GM12865 (cell line): Measurements from ENCODE around the gene P3H2.

Experiments used
- DNase-seq: peaks from one replicate; pipeline ENCODE4 v3.0.0; 2010; ENCODE audit warnings: low read depth
- H3K4me3 ChIP-seq: 2 replicates; pipeline ENCODE4 v1.5.1; 2011; ENCODE audit warnings: mild to moderate bottlenecking, low read depth, low read length, control low read depth
- CTCF ChIP-seq: IDR thresholded peaks from 2 replicates; pipeline ENCODE4 v1.5.1; 2011; ENCODE audit warnings: low read length, control low read depth, low read depth, inconsistent platforms; ENCODE audit not compliant: insufficient read depth; ENCODE audit errors: missing control alignments

P3H2 gene

DNA sequence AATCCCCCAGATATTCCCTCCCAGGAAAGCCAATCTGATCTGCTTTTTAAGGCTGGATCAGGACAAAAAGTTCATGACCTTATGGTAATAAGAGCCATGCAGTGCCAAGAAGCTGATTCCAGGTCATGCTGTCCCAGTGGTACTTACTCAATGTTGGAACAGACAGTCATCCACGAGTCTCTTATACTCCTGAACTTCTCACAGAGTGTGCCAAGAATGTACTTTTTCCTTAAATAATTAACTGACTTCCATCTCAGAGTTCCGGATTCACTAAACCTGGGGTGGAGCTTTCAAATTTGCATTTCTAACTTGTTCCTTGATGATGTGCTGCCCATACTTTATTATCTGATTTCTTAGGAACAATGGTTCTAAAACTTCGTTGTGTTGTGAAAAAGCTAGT lies 3.4 kb upstream of the P3H2 start:
- TF ChIP-seq CTCF = no peak
- DNase-seq = no peak
- no peak overlapping the region for H3K4me3 ChIP-seq

DNA sequence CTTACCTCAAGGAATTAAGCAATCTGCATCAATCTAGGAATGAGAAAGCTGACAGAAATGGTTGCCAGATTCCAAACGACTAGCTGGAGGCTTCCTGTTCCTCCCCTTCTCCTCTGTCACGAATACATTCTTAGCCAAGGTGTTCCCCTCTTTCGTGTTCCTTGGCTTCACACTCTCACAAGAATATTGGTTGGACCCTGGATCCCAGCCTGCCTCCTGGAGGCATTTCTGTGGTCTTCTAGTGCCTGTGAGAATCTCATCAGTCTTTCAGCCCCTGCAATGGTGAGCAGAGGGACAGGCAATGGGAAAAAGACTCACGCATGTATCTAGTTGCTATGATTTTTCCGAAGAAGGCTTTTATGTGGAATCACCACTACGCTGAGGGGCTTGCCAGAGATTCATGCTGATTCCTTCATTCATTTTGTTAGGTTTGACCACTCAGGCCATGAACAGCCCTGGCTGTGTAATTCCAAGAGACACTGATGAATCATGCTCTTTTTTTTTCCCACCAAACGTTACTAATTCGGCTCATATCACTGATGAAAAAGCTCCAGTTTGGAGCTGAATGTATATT lies 1.6 kb upstream of the P3H2 start:
- peak overlapping the region; percentile 87 for H3K4me3 ChIP-seq
- DNase-seq = no peak
- no peak for TF ChIP-seq CTCF

DNA sequence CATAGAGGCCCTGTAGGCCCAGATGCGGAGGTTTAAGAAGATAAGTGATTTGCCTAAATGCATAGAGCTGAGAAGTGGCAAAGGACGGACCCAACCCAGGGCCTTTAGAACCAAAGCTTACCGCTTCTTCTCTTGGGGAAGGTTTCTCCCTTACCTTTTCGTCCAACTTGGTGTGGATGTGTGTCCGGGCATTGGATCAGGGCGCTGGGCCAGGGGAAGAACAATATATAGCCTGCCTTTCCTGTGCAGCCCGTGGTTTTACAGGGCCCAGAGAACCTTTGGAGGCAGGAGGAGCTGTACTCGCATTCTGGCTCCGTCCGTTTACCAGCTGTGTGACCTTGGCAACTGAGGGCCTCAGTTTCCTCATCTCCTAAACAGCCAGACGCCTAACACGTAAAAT lies 686 bp upstream of the P3H2 start:
- no peak for DNase-seq
- H3K4me3 ChIP-seq = peak overlapping the region; percentile 87
- no peak for TF ChIP-seq CTCF

- no peak for DNase-seq
- peak overlapping the region; percentile 87 for H3K4me3 ChIP-seq
- no peak for TF ChIP-seq CTCF
Measured at GRCh38 chr3:190121061-190121377, 322 bp upstream of the P3H2 start.

- peak; percentile 84 for DNase-seq
- H3K4me3 ChIP-seq = peak overlapping the region; percentile 87
- TF ChIP-seq CTCF = no peak
Measured at GRCh38 chr3:190119461-190120268, 1.0 kb downstream of the P3H2 start.

DNA sequence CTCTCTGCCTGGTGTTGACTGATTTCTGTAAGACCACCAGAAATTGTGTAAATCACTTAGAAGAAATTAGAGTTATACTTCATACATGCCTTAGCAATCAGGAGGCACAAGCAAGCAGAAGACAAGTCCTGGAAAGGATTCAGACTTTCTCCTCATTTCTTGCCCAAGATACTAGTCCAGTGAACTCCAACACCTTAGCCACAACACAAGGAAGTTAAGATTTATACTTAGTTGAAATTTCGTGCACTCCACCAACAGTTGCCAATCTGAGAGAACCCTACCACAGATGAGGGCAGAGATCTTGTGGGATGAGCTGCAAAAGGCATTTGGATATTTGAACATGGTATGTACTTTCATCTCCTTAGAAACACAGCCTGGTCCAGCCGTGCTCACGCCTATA lies 2.3 kb downstream of the P3H2 start:
- no peak for TF ChIP-seq CTCF
- peak overlapping the region; percentile 87 for H3K4me3 ChIP-seq
- DNase-seq = no peak

- DNase-seq = no peak
- H3K4me3 ChIP-seq = peak overlapping the region; percentile 87
- TF ChIP-seq CTCF = no peak
Measured at GRCh38 chr3:190117981-190118380, 2.7 kb downstream of the P3H2 start.
